COLO829 (cell line): ENCODE measurements around the gene RBM28.

Experiments
- DNase-seq: peaks from one replicate; pipeline ENCODE4 v3.0.0; 2012; ENCODE audit warnings: low spot score

Gene RBM28

DNA sequence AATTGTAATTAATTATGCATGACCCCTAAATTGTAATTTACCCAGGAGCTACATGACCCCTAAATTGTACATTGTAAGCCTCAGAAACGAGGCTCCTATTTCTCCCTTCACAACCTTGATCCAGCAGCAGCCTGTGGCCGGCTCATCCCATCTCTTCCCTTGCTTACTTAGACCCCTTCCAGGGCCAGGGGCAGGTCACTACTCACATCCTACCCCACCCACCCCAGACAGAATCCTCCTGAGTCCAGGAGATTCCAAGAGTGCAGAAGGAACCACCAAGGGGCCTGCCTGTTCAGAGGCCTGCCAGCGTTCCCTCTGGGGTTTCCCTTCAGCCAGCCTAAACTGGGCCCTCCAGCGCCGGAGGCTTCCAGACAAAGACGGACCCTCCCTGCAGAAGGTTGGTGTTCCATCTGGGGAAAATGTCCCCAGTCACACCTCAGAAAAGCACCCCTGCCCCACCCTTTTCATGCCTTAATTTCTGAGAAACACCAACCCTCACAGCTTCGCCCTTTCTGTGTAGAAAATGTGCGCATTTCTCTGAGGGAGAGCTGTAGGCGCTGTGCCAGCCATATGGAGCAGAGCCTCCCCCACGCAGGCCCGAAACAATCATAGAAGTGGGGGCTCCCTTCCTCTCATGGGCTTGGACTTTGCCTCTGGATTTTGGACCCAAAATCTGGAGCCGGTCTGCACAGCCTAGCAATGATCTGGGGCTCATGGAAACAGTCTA, 83.5 kb downstream of the RBM28 start:
- no peak for DNase-seq

DNA sequence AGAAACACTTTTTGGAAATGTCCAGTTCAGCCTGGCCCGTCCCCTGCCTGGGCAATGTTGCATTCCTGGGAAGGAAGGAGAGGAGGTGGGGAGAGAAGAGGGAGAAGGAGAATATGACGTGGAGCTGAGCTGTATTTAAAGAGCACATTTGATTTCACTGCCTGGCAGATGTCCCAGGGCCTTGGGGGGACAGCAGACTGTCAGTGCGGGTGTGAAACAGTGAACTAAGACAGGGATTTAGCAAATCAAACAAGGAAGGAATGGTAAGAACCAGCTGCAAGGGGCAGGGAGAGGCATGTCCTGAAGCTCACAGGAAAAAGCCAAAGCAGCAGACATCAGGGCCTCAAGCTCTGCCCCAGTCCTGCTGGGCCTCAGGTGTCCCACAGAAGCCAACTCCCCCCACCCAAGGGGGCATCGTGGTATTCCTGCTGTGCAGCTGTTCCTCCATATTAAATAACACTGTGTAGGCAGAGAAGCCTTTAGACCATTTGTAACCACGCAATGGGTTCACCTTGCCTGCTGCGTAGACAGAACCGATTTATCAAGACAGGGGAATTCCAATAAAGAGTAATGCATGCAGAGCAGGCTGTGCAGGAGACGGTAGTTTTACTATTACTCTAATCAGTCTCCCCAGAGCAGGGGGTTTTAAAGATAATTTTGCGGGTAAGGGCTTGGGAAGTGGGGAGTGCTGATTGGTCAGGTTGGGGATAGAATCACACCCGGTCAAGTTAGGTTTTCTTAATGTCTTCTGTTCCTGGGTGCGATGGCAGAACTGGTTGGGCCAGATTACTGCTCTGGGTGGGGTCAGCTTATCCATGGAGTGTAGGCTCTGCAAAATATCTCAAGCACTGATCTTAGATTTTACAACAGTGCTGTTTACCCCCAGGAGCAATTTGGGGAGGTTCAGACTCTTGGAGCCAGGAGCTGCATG, 84.3 kb downstream of the RBM28 start:
- no peak for DNase-seq

DNA sequence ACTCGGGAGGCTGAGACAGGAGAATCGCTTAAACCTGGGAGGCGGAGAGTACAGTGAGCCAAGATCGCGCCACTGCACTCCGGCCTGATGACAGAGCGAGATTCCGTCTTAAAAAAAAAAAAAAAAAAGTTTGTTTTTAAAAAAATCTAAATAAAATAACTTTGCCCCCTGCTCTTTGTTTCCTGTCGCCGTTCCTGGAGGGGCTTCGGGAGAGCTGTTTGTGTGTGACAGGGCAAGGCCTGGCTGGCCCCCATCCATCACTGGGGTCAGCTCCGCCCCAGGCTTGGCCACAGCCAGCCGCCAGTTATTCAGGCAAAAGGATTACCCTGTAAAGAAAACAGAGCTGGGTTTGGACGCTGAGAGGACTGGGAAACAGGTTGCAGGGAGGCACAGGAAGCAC, 86.2 kb downstream of the RBM28 start:
- no peak for DNase-seq

DNA sequence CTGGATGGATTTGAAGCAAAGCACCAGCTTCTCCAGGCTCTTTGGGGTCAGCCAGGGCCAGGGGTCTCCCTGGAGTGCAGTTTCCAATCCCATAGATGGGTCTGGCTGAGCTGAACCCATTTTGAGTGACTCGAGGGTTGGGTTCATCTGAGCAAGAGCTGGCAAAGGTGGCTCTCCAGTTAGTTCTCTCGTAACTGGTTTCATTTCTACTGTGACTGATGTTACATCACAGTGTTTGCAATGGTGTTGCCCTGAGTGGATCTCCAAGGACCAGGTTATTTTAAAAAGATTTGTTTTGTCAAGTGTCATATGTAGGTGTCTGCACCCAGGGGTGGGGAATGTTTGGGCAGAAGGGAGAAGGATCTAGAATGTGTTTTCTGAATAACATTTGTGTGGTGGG, 88.4 kb downstream of the RBM28 start:
- DNase-seq = no peak

DNA sequence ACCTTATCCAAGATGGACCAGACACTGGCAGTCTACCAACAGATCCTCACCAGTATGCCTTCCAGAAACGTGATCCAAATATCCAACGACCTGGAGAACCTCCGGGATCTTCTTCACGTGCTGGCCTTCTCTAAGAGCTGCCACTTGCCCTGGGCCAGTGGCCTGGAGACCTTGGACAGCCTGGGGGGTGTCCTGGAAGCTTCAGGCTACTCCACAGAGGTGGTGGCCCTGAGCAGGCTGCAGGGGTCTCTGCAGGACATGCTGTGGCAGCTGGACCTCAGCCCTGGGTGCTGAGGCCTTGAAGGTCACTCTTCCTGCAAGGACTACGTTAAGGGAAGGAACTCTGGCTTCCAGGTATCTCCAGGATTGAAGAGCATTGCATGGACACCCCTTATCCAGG, 89.2 kb downstream of the RBM28 start:
- DNase-seq = no peak

DNA sequence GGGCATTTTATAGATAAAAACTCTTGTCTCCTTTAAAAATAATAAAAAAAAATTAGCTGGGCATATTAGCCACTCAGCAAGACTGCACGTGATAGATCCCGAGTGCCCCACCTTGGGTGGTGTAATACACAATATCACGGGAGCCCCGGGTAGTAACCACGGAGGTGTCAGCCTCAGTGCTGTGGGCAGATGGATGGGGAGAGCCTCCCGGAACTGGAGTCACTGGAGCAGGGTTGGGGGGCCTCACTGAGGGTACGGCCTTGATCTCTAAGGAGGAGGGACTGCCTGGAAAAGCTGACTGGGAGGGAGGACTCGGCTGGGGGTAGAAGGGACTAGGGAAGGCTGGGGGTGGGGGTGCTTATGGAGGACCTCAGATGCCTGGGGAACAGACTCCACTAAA, 90.0 kb downstream of the RBM28 start:
- no peak for DNase-seq

DNA sequence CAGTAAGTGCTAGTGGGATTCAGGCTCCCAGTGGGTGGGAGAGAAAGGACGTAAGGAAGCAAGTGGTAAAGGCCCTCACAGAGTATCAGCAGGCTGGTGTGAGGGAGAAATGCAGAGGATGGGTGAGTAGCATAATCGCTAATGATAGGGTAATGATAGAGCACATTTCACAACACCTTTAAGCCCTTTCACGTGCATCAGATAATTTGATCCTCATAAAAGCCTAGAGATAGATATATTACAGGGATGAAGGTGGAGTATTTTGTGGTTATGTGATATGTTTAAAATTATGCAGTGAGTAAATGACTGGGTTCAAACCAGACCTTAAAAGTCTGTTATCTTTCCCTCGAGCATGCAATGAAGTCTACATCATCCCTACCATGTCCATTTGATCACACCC, 92.4 kb downstream of the RBM28 start:
- DNase-seq = no peak
